Tibial artery (tissue), 4 donors: Measurements from ENCODE around the gene CATSPER1.
"Not testable (repeated sequence)": the region's sequence is repeated elsewhere in the genome, so short reads cannot be mapped to it uniquely, and the experiment has no call there.

Experiments used
- DNase-seq, 2 donors: peaks; one replicate each; pipeline ENCODE4 v3.0.0-alpha.2; 2019
- H3K27ac ChIP-seq, 2 donors: fragments of 200-600 bp; sonication (generic) in 1 of 2; 1 replicate in 1 of 2; 2 replicates in 1 of 2; pipeline ENCODE4 v1.5.1; 2018 to 2019; ENCODE audit warnings: mild to moderate bottlenecking in 1 of 2
- H3K27me3 ChIP-seq, 2 donors: fragments of 200-600 bp; sonication (generic) in 1 of 2; one replicate each; pipeline versions ENCODE4 v1.5.1 to v1.6.0; 2016 to 2019
- H3K36me3 ChIP-seq, 3 donors: fragments of 200-600 bp; sonication (generic) in 2 of 3; one replicate each; pipeline ENCODE4 v1.5.1; 2016 to 2019; ENCODE audit warnings: mild to moderate bottlenecking in 2 of 3
- H3K4me1 ChIP-seq, 4 donors: fragments of 200-600 bp; sonication (generic) in 2 of 4; 1 replicate in 3 of 4; 2 replicates in 1 of 4; pipeline ENCODE4 v1.5.1; 2016 to 2019
- H3K4me3 ChIP-seq, 2 donors: fragments of 200-600 bp; sonication (generic) in 1 of 2; 1 replicate in 1 of 2; 2 replicates in 1 of 2; pipeline ENCODE4 v1.5.1; 2018 to 2019; ENCODE audit warnings: mild to moderate bottlenecking in 2 of 2
- H3K9me3 ChIP-seq, 3 donors: fragments of 200-600 bp; sonication (generic) in 1 of 3; one replicate each; pipeline ENCODE4 v1.5.1; 2016 to 2019
- CTCF ChIP-seq, 2 experiments: fragments of 200-600 bp in 1 of 2; fragments of 450-650 bp in 1 of 2; IDR thresholded peaks; one replicate each; pipeline ENCODE4 v1.5.1; 2017 to 2019; ENCODE audit warnings: antibody characterized with exemption in 2 of 2, mild to moderate bottlenecking in 1 of 2, moderate library complexity in 1 of 2
- intact Hi-C: fragments of 100-400 bp; cut with DNase I; formaldehyde crosslinking; loops from one replicate; pipeline ENCODE4 v1.15.0; 2023; ENCODE audit warnings: low total_unique reads

CATSPER1 gene

GRCh38 chr11:66013762-66014100 is 12.5 kb downstream of the CATSPER1 start:
- no peaks in the 10 kb centered on the region for H3K9me3 ChIP-seq
- peaks cover 0 to 69% (median 56%) of the 10 kb centered on the region in 4 donors for H3K4me1 ChIP-seq
- H3K36me3 ChIP-seq = no peaks in the 10 kb centered on the region
- no peak overlapping the region for H3K4me3 ChIP-seq
- intact Hi-C loops = no loop called here
- TF ChIP-seq CTCF (IDR thresholded peaks at IDR 0.05) = no peak
- H3K27ac ChIP-seq = peak overlapping the region; percentile 69 to 96
- DNase-seq = no peak
- no peaks in the 10 kb centered on the region for H3K27me3 ChIP-seq

- no peaks in the 10 kb centered on the region for H3K27me3 ChIP-seq
- H3K27ac ChIP-seq = peak overlapping the region; percentile 69 to 96
- no peak for TF ChIP-seq CTCF (IDR thresholded peaks at IDR 0.05)
- DNase-seq = no peak
- H3K9me3 ChIP-seq = no peaks in the 10 kb centered on the region
- H3K36me3 ChIP-seq = no peaks in the 10 kb centered on the region
- intact Hi-C loops = no loop called here
- no peak overlapping the region for H3K4me3 ChIP-seq
- H3K4me1 ChIP-seq = peaks cover 0 to 69% (median 56%) of the 10 kb centered on the region in 4 donors
Observed at GRCh38 chr11:66012946-66013761, 13.1 kb downstream of the CATSPER1 start.

GRCh38 chr11:66012371-66012945 is 13.8 kb downstream of the CATSPER1 start:
- no peaks in the 10 kb centered on the region for H3K9me3 ChIP-seq
- no peaks in the 10 kb centered on the region for H3K27me3 ChIP-seq
- DNase-seq = no peak
- H3K4me3 ChIP-seq = no peak overlapping the region
- peaks cover 0 to 68% (median 56%) of the 10 kb centered on the region in 4 donors for H3K4me1 ChIP-seq
- no peak for TF ChIP-seq CTCF (IDR thresholded peaks at IDR 0.05)
- intact Hi-C loops = no loop called here
- H3K27ac ChIP-seq = peak overlapping the region; percentile 69 to 96
- no peaks in the 10 kb centered on the region for H3K36me3 ChIP-seq

- DNase-seq = no peak
- no peak for TF ChIP-seq CTCF (IDR thresholded peaks at IDR 0.05)
- Histone ChIP-seq H3K9me3 (no peaks in the 10 kb centered on the region), H3K4me3 (peak within 1 kb of the TSS; percentile 6 to 35), H3K27me3 (no peaks in the 10 kb centered on the region), H3K27ac (peak within 1 kb of the TSS; percentile 69 to 96), H3K4me1 (peaks cover 0 to 62% (median 52%) of the 10 kb centered on the region in 4 donors), H3K36me3 (no peaks in the 10 kb centered on the region)
- intact Hi-C loops = no loop called here
Observed at GRCh38 chr11:66011785-66012303, 14.4 kb downstream of the CATSPER1 start, which contains the start of gene CST6. CST6 (plus strand) TSS chr11:66012008; CDS start chr11:66012045, 37 bp downstream.

- H3K4me3 ChIP-seq = peak overlapping the region; percentile 6 to 35
- no peaks in the 10 kb centered on the region for H3K9me3 ChIP-seq
- H3K4me1 ChIP-seq = peaks cover 0 to 56% (median 47%) of the 10 kb centered on the region in 4 donors
- peak overlapping the region; percentile 69 to 96 for H3K27ac ChIP-seq
- no peak for DNase-seq
- intact Hi-C loops = no loop called here
- H3K27me3 ChIP-seq = no peaks in the 10 kb centered on the region
- TF ChIP-seq CTCF (IDR thresholded peaks at IDR 0.05) = no peak
- H3K36me3 ChIP-seq = peaks cover 0 to 3% (median 0%) of the 10 kb centered on the region in 3 donors
Observed at GRCh38 chr11:66011239-66011784, 15.0 kb downstream of the CATSPER1 start.

GRCh38 chr11:66010036-66010435 is 16.2 kb downstream of the CATSPER1 start:
- Histone ChIP-seq H3K4me1 (peaks cover 0 to 44% (median 34%) of the 10 kb centered on the region in 4 donors), H3K36me3 (peaks cover 0 to 15% (median 2%) of the 10 kb centered on the region in 3 donors)
- H3K4me3 ChIP-seq, intact Hi-C loops, H3K27ac ChIP-seq, H3K27me3 ChIP-seq, DNase-seq, H3K9me3 ChIP-seq: not testable (repeated sequence)
